NOMO-1 (cell line): ENCODE measurements around the gene POR.
"Not testable (repeated sequence)": the region's sequence is repeated elsewhere in the genome, so short reads cannot be mapped to it uniquely, and the experiment has no call there.

Experiments
- DNase-seq, 2 experiments: peaks; one replicate each; lab custom pipeline; 2025; ENCODE audit not compliant: unreplicated experiment in 2 of 2; lab: John Stamatoyannopoulos, UW

Gene POR

GRCh38 chr7:76016191-76016947, 101.4 kb downstream of the POR start:
- no peak for DNase-seq

GRCh38 chr7:76018520-76018919, 103.6 kb downstream of the POR start:
- not testable (repeated sequence) for DNase-seq

GRCh38 chr7:76020031-76020714, 105.2 kb downstream of the POR start:
- peak; percentile 60 to 70 for DNase-seq

- DNase-seq: no peak
Measured at GRCh38 chr7:76022026-76022780, 107.2 kb downstream of the POR start.

- DNase-seq: peak; percentile 95 to 97
Measured at GRCh38 chr7:76023002-76023401, 108.0 kb downstream of the POR start.

DNA sequence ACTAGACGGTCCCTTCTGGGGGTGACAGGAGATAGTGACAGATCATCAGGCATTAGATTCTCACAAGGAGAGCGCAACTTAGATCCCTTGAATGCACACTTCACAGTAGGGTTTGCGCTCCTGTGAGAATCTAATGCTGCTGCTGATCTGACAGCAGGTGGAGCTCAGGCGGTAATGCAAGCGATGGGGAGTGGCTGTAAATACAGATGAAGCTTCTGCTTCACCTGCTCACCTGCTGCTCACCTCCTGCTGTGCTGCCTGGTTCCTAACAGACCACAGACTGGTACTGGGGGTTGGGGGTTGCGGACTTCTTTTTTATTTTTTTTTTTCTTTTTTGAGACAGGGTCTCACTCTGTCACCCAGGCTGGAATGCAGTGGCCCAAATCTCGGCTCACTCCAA, 114.7 kb downstream of the POR start:
- DNase-seq: not testable (repeated sequence)

DNA sequence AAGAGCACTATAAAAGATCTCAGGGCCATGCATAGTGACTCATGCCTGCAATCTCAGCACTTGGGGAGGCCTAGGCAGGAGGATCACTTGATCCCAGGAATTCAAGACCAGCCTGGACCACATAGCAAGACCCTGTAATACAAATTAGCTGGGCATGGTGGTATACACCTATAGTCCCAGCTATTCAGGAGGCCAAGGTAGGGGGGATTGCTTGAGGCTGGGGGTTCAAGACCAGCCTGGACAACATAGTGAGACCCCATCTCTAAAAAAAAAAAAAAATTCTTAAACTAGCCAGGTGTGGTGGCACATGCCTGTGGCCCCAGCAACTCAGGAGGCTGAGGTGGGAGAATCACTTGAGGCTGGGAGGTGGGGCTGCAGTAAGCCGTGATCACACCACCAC, 117.0 kb downstream of the POR start:
- DNase-seq: no peak
